Esophagus muscularis mucosa (tissue), 4 donors: ENCODE data around the gene TTC27. TPM values are rescaled to one million over a fixed set of nuclear protein-coding genes. Genes with fewer than 3 reads are reported as not detected.

ENCODE experiments used
- DNase-seq: peaks from one replicate; pipeline ENCODE4 v3.0.0-alpha.2; 2017; ENCODE audit errors: extremely low spot score
- H3K27ac ChIP-seq, 4 donors: fragments of 200-600 bp; sonication (generic); replicated peaks in 1 of 4; 1 replicate in 3 of 4; 2 replicates in 1 of 4; pipeline ENCODE4 v1.5.1; 2016 to 2019; ENCODE audit warnings: mild to moderate bottlenecking in 1 of 4
- H3K27me3 ChIP-seq, 4 donors: fragments of 200-600 bp; sonication (generic); one replicate each; pipeline versions ENCODE4 v1.5.1 to v1.6.0; 2016 to 2019
- H3K36me3 ChIP-seq, 4 donors: fragments of 200-600 bp; sonication (generic); one replicate each; pipeline ENCODE4 v1.5.1; 2016 to 2019
- H3K4me1 ChIP-seq, 4 donors: fragments of 200-600 bp; sonication (generic); one replicate each; pipeline ENCODE4 v1.5.1; 2016 to 2019
- H3K4me3 ChIP-seq, 4 donors: fragments of 200-600 bp; sonication (generic); 1 replicate in 2 of 4; 2 replicates in 2 of 4; pipeline ENCODE4 v1.5.1; 2016 to 2019; ENCODE audit warnings: mild to moderate bottlenecking in 4 of 4, moderate library complexity in 1 of 4
- H3K9me3 ChIP-seq, 4 donors: fragments of 200-600 bp; sonication (generic); 1 replicate in 3 of 4; 2 replicates in 1 of 4; pipeline ENCODE4 v1.5.1; 2016 to 2019
- EP300 ChIP-seq: sonication (generic); formaldehyde crosslinking; IDR thresholded peaks from one replicate; pipeline ENCODE4 v1.6.1; 2017; ENCODE audit warnings: antibody characterized with exemption
- POLR2A ChIP-seq: fragments of 450-650 bp; IDR thresholded peaks from one replicate; pipeline ENCODE4 v1.6.1; 2017; ENCODE audit warnings: antibody characterized with exemption, moderate library complexity, mild to moderate bottlenecking, low read depth
- POLR2AphosphoS5 ChIP-seq, 2 donors: sonication (generic); formaldehyde crosslinking; IDR thresholded peaks; one replicate each; pipeline ENCODE4 v1.6.1; 2017; ENCODE audit warnings: antibody characterized with exemption in 2 of 2
- WGBS: methylation state at CpG from one replicate; pipeline ENCODE4 v1.1.5; 2018; 5-methylcytosine and 5-hydroxymethylcytosine counted together
- intact Hi-C: fragments of 100-400 bp; cut with DNase I; formaldehyde crosslinking; loops from one replicate; pipeline ENCODE4 v1.15.1; 2023
- total RNA-seq, 4 donors: library from RNA; depleted of rRNA; stranded (reverse); fragments of >200 nt; gene quantifications; one replicate each; pipeline versions ENCODE4 v1.1.0 to v1.2.1, GENCODE V29; 2016
- TF ChIP-seq, protein P1 (sequence below), 3 experiments: fragments of 200-600 bp in 2 of 3; fragments of 450-650 bp in 1 of 3; sonication (generic) in 2 of 3; IDR thresholded peaks; one replicate each; pipeline ENCODE4 v1.5.1; 2017 to 2019; ENCODE audit warnings: antibody characterized with exemption in 3 of 3, mild to moderate bottlenecking in 2 of 3, moderate library complexity in 1 of 3

Gene TTC27
- total RNA-seq, 4 donors from 2014 or later: 9.8 to 13.7 (median 12.3) TPM

GRCh38 chr2:32714521-32714920 lies 86.7 kb downstream of the TTC27 start:
- intact Hi-C loops: no loop called here
- 68% methylated on average over 1 of the region's 1 CpG for WGBS
- no peaks in the 10 kb centered on the region for H3K36me3 ChIP-seq
- H3K4me3 ChIP-seq: no peak overlapping the region
- H3K27ac ChIP-seq: no peak overlapping the region
- H3K9me3 ChIP-seq: no peaks in the 10 kb centered on the region
- no peak for DNase-seq
- no peaks in the 10 kb centered on the region for H3K27me3 ChIP-seq
- peaks cover 27 to 35% (median 31%) of the 10 kb centered on the region in 4 donors for H3K4me1 ChIP-seq
- no peak for TF ChIP-seq POLR2AphosphoS5 (IDR thresholded peaks at IDR 0.05)
- TF ChIP-seq, protein P1, sequence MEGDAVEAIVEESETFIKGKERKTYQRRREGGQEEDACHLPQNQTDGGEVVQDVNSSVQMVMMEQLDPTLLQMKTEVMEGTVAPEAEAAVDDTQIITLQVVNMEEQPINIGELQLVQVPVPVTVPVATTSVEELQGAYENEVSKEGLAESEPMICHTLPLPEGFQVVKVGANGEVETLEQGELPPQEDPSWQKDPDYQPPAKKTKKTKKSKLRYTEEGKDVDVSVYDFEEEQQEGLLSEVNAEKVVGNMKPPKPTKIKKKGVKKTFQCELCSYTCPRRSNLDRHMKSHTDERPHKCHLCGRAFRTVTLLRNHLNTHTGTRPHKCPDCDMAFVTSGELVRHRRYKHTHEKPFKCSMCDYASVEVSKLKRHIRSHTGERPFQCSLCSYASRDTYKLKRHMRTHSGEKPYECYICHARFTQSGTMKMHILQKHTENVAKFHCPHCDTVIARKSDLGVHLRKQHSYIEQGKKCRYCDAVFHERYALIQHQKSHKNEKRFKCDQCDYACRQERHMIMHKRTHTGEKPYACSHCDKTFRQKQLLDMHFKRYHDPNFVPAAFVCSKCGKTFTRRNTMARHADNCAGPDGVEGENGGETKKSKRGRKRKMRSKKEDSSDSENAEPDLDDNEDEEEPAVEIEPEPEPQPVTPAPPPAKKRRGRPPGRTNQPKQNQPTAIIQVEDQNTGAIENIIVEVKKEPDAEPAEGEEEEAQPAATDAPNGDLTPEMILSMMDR (IDR thresholded peaks at IDR 0.05): no peak
- no peak for TF ChIP-seq EP300
- TF ChIP-seq POLR2A: no peak

- Histone ChIP-seq H3K36me3 (no peaks in the 10 kb centered on the region), H3K4me1 (peaks cover 35 to 43% (median 39%) of the 10 kb centered on the region in 4 donors), H3K27me3 (no peaks in the 10 kb centered on the region), H3K9me3 (no peaks in the 10 kb centered on the region), H3K27ac (no peak overlapping the region), H3K4me3 (no peak overlapping the region)
- intact Hi-C loops: no loop called here
- no peak for DNase-seq
- 46% methylated on average over 4 of the region's 4 CpGs for WGBS
- TF ChIP-seq, protein P1 (IDR thresholded peaks at IDR 0.05): no peak
- TF ChIP-seq POLR2A (no peak), EP300 (no peak), POLR2AphosphoS5 (IDR thresholded peaks at IDR 0.05) (no peak)
Observed at GRCh38 chr2:32715391-32715841, 87.6 kb downstream of the TTC27 start.

GRCh38 chr2:32715981-32716380 lies 88.1 kb downstream of the TTC27 start:
- WGBS: 91% methylated on average over 1 of the region's 1 CpG
- Histone ChIP-seq H3K4me3 (no peak overlapping the region), H3K27ac (no peak overlapping the region), H3K9me3 (no peaks in the 10 kb centered on the region), H3K27me3 (no peaks in the 10 kb centered on the region), H3K4me1 (peaks cover 36 to 40% (median 38%) of the 10 kb centered on the region in 4 donors), H3K36me3 (no peaks in the 10 kb centered on the region)
- TF ChIP-seq, protein P1 (IDR thresholded peaks at IDR 0.05): no peak
- no peak for TF ChIP-seq POLR2A
- no peak for TF ChIP-seq EP300
- TF ChIP-seq POLR2AphosphoS5 (IDR thresholded peaks at IDR 0.05): no peak
- DNase-seq: no peak
- intact Hi-C loops: no loop called here

- DNase-seq: no peak
- H3K4me3 ChIP-seq: no peak overlapping the region
- H3K27ac ChIP-seq: no peak overlapping the region
- no peaks in the 10 kb centered on the region for H3K36me3 ChIP-seq
- intact Hi-C loops: no loop called here
- H3K4me1 ChIP-seq: peaks cover 31 to 34% (median 33%) of the 10 kb centered on the region in 4 donors
- no peaks in the 10 kb centered on the region for H3K27me3 ChIP-seq
- H3K9me3 ChIP-seq: no peaks in the 10 kb centered on the region
- TF ChIP-seq POLR2A (no peak), POLR2AphosphoS5 (IDR thresholded peaks at IDR 0.05) (no peak), EP300 (no peak)
- TF ChIP-seq, protein P1 (IDR thresholded peaks at IDR 0.05): no peak
Observed at GRCh38 chr2:32716598-32716997, 88.7 kb downstream of the TTC27 start.

DNA sequence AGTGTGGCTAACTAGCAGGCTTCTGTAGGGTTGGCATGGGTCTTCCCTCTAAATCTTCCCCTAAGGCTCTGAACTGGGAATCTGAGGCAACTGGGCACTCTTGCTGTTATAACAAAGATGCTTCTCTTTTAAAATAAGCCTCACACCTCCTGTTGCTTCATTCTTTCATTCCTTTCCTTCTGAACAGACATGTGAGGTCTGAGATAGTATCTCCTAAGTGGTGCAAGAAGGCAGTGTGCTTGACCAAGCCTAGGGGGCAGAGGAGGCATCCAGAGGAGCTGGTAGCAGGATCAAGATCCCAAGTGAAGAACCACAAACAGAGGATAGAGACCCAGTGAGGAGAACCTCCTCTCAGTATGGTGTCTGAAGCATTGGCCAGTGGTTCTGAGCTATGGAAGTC lies 90.9 kb downstream of the TTC27 start:
- H3K4me1 ChIP-seq: peaks cover 19 to 22% (median 21%) of the 10 kb centered on the region in 4 donors
- no peak overlapping the region for H3K27ac ChIP-seq
- intact Hi-C loops: no loop called here

More for the DNA sequence above, 90.9 kb downstream of the TTC27 start:
- no peak for DNase-seq
- Histone ChIP-seq H3K27me3 (no peaks in the 10 kb centered on the region), H3K4me3 (no peak overlapping the region), H3K9me3 (no peaks in the 10 kb centered on the region), H3K36me3 (no peaks in the 10 kb centered on the region)
- TF ChIP-seq, protein P1 (IDR thresholded peaks at IDR 0.05): no peak
- TF ChIP-seq POLR2AphosphoS5 (IDR thresholded peaks at IDR 0.05): no peak
- no peak for TF ChIP-seq POLR2A
- TF ChIP-seq EP300: no peak
